ACC112 (cell line): Measurements from ENCODE around the gene KMT2E.
A peak's percentile ranks its signal among the peaks of the same experiment; 100 is the strongest.

Source experiments
- H2AFZ ChIP-seq: fragments of 200-600 bp; sonication (generic); one replicate; pipeline ENCODE4 v1.6.0; 2017; ENCODE audit warnings: antibody characterized with exemption, low read length; ENCODE audit not compliant: unreplicated experiment
- H3K27ac ChIP-seq: fragments of 200-600 bp; sonication (generic); 2 replicates; pipeline ENCODE4 v1.5.1; 2014; ENCODE audit warnings: low read depth, mild to moderate bottlenecking, antibody characterized with exemption, low read length, moderate library complexity
- H3K27me3 ChIP-seq: fragments of 200-600 bp; sonication (generic); 2 replicates; pipeline ENCODE4 v1.6.1; 2014; ENCODE audit warnings: mild to moderate bottlenecking, antibody characterized with exemption, low read length, moderate library complexity, mixed read lengths; ENCODE audit not compliant: insufficient read depth
- H3K36me3 ChIP-seq: fragments of 200-600 bp; sonication (generic); 2 replicates; pipeline ENCODE4 v1.6.1; 2016; ENCODE audit warnings: mild to moderate bottlenecking, antibody characterized with exemption, low read length, moderate library complexity, mixed read lengths; ENCODE audit not compliant: insufficient read depth
- H3K4me1 ChIP-seq: fragments of 200-600 bp; sonication (generic); one replicate; pipeline ENCODE4 v1.6.1; 2016; ENCODE audit warnings: low read length, mixed read lengths; ENCODE audit not compliant: insufficient read depth, unreplicated experiment, control insufficient read depth
- H3K4me3 ChIP-seq: fragments of 200-600 bp; sonication (generic); 2 replicates; pipeline ENCODE4 v1.5.1; 2014; ENCODE audit warnings: mild to moderate bottlenecking, low read depth, low read length
- H3K79me2 ChIP-seq: fragments of 200-600 bp; sonication (generic); one replicate; pipeline ENCODE4 v1.6.0; 2016; ENCODE audit warnings: low read length; ENCODE audit not compliant: control insufficient read depth, unreplicated experiment, insufficient read depth

KMT2E gene

DNA sequence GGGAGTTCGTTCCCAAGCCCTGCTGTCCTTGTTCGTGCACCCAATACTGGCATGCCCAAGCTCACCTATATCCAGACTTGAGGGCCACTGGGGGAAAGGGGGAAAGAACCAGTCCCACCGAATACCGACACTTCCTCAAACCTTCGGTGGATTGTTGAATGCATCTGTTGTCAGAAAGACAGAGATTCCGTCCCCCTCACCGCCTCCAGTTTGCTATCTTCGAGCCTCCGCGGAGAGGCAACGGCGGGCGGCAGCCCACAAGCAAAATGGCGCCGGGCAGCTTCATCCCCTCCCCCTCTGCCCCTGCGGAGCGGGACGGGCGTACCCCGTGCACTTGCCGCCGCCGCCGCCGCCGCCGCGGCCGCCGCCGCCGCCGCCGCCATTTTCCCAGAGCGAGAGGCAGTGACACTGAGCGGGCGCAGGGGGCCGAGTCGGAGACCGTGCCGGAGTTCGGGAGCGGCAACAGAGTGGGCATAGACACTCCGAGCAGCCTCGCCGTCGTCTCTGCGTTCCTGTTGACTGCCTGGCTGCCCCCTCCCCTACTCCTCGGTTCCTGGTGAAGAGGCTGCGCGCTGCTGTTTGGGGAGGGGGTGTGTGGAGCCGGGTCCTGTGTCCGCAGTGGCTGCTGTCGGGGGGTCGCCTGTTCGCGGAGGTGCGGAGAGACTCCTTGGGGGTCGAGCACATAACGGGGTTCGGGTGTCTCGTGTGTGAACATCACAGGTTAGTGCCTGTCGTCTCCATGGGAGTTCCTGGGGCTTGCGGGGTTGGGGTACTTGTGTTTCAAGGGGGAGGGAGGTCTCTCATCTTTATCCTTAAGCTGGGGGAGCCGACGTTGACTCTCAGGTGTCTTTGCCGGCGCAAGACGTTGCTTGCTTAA is at the start of gene KMT2E:
Gene KMT2E (plus strand): TSS at position 390 of the 877 bp plus-strand sequence. CDS start 26,748 bp downstream, outside the sequence.
- Histone ChIP-seq H3K27ac (peak within 1 kb of the TSS; percentile 99), H3K4me3 (peak within 1 kb of the TSS; percentile 82), H2AFZ (peak within 1 kb of the TSS; percentile 38), H3K79me2 (peaks cover 88% of the 10 kb centered on the region), H3K27me3 (no peaks in the 10 kb centered on the region), H3K36me3 (peaks cover 8% of the 10 kb centered on the region; the same call in 1 of the 2 replicates), H3K4me1 (peaks cover 2% of the 10 kb centered on the region)

DNA sequence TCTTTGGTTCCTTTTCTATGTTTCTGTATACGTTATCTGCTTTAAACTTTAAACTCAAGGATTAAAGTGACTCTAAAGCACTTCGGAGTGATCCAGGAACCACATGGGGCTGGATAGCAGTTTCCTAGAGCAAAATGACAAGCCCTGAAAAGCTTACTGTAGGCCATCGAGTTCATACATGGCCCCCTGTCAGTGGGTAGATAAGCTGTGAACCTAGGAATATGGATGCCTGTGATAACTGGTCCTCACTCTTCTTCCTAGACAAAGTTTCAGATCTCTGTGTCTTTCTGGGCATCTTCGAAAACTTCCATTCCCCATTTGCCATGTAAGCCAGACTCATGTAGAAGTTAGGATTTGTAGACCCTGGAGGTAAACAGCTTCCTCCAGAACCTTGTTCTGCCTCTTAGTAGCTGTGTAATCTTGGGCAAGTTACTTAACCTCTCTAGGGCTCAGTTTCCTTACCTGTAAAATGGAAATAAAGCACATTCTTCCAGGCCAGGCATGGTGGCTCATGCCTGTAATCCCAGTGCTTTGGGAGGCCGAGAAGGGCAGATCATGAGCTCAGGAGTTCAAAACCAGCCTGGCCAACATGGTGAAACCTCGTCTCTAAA is 49.3 kb upstream of the KMT2E start:
- Histone ChIP-seq H3K4me3 (no peak overlapping the region), H3K27me3 (no peaks in the 10 kb centered on the region), H3K79me2 (no peaks in the 10 kb centered on the region), H3K27ac (peak overlapping the region; percentile 63), H2AFZ (no peak overlapping the region), H3K4me1 (peaks cover 60% of the 10 kb centered on the region), H3K36me3 (no peaks in the 10 kb centered on the region)

DNA sequence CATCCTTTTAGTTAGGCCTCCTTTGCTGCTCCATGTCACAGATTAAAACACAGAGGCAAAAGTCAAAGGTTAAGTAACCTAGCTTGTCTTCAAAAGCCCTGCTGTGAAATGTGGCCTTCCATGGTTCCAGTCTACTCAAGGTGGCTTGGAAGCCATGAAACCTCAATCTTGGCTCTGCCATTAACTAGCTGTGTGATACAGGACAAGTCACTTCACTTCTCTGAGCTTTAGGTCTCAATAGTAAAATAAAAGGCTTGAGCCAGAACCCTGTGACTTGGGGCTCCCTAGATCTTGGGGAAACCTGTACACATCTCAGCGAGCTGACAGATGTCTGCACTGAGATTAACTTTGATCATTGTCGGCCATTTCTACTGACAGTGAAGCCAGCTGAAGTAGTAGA is 48.0 kb upstream of the KMT2E start:
- H3K4me3 ChIP-seq = no peak overlapping the region
- H3K4me1 ChIP-seq = peaks cover 56% of the 10 kb centered on the region
- H3K36me3 ChIP-seq = no peaks in the 10 kb centered on the region
- H3K27me3 ChIP-seq = no peaks in the 10 kb centered on the region
- no peak overlapping the region for H3K27ac ChIP-seq
- no peaks in the 10 kb centered on the region for H3K79me2 ChIP-seq
- H2AFZ ChIP-seq = no peak overlapping the region

DNA sequence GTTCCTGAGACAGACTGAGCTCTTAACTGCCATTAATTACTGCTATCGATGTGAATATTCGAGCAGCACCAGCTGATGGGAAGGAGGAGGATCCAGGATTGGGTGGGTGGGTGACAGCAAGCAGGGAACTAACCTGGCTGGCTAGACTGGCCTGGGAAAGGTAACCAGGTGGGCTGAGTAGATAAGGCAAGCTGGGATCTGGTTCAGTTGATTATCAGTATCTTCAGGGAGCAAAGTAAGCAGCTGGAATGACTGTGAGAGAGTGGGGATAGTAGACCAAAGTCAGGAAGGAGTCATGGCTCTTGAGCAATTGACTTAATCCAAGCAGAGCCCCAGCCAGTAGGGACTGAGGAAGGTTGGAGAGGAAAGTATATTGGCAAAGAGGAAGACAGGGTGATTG is 46.9 kb upstream of the KMT2E start:
- Histone ChIP-seq H3K36me3 (no peaks in the 10 kb centered on the region), H3K4me1 (peaks cover 56% of the 10 kb centered on the region), H3K79me2 (no peaks in the 10 kb centered on the region)

DNA sequence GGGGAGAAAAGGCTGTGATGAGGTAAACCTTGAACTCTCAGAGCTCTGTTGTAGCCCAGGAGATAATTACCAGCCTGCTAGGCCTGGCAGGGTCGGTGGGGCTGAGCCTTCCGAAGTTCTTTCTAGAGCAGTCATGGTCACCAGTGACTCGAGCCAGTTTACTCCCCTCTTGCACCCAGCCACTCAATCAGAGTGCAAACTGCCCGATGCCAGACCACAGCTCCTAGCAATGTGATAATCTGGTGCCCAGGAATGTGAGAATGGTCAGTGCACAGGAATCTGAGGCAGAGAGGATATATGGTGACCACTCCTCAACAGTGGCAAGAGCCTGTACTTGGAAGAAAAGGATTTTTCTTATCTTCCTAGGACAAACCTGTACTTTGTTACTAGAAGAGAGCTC is 46.4 kb upstream of the KMT2E start:
- Histone ChIP-seq H3K79me2 (no peaks in the 10 kb centered on the region), H3K4me3 (no peak overlapping the region), H3K27me3 (no peaks in the 10 kb centered on the region), H2AFZ (no peak overlapping the region), H3K4me1 (peaks cover 56% of the 10 kb centered on the region), H3K36me3 (no peaks in the 10 kb centered on the region), H3K27ac (peak overlapping the region; percentile 33)

More for the DNA sequence above, 46.9 kb upstream of the KMT2E start:
- Histone ChIP-seq H3K27me3 (no peaks in the 10 kb centered on the region), H3K4me3 (no peak overlapping the region), H3K27ac (peak overlapping the region; percentile 33), H2AFZ (no peak overlapping the region)

- Histone ChIP-seq H2AFZ (no peak overlapping the region), H3K4me1 (peaks cover 55% of the 10 kb centered on the region), H3K27me3 (no peaks in the 10 kb centered on the region), H3K79me2 (no peaks in the 10 kb centered on the region), H3K36me3 (no peaks in the 10 kb centered on the region), H3K4me3 (no peak overlapping the region), H3K27ac (peak overlapping the region; percentile 33)
Observed at GRCh38 chr7:104968648-104969047, 45.4 kb upstream of the KMT2E start.

DNA sequence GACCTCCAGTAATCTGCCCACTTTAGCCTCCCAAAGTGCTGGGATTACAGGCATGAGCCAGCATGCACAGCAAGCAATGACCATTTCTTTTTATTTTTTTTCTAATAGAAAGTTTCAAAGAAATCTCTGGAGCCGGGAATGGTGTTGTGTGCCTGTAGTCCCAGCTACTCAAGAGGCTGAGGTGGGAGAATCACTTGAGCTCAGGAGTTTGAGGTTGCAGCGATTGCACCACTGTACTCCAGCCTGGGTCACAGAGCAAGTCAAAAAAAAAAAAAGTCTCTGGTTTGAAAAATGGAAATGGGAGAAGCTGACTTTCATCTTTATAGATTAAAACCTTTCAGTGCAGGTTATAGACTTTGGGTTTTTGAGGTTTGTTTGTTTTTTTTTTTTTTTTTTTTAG is 44.8 kb upstream of the KMT2E start:
- no peaks in the 10 kb centered on the region for H3K27me3 ChIP-seq
- H3K36me3 ChIP-seq = no peaks in the 10 kb centered on the region
- no peak overlapping the region for H2AFZ ChIP-seq
- no peak overlapping the region for H3K4me3 ChIP-seq
- peaks cover 55% of the 10 kb centered on the region for H3K4me1 ChIP-seq
- H3K27ac ChIP-seq = no peak overlapping the region
- H3K79me2 ChIP-seq = no peaks in the 10 kb centered on the region

GRCh38 chr7:104971290-104972071 is 42.5 kb upstream of the KMT2E start:
- H2AFZ ChIP-seq = no peak overlapping the region
- H3K79me2 ChIP-seq = no peaks in the 10 kb centered on the region
- H3K4me1 ChIP-seq = peaks cover 57% of the 10 kb centered on the region
- no peaks in the 10 kb centered on the region for H3K27me3 ChIP-seq
- H3K36me3 ChIP-seq = no peaks in the 10 kb centered on the region
- H3K4me3 ChIP-seq = no peak overlapping the region
- H3K27ac ChIP-seq = peak overlapping the region; percentile 91

DNA sequence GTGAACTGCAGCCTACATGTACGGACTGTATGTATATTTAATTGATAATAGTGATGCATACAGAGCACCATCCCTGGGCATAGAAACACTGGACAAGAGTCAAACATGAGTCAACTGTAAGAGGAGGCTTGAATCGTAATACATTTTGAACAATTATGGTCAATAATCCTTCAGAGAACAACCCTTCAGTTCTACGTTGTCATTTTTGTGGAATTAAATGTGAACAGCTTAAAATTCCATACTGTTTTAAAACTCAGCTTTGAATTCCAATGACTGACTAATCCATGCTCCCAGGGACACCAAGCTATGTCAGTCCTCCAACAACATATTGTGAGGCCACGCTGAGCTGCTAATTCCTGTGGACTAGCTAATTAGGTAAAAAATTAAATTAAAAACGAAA is 41.5 kb upstream of the KMT2E start:
- Histone ChIP-seq H3K27me3 (no peaks in the 10 kb centered on the region), H3K36me3 (no peaks in the 10 kb centered on the region), H3K4me1 (peaks cover 60% of the 10 kb centered on the region), H3K4me3 (no peak overlapping the region), H3K79me2 (peaks cover 5% of the 10 kb centered on the region), H2AFZ (no peak overlapping the region), H3K27ac (peak overlapping the region; percentile 91)

DNA sequence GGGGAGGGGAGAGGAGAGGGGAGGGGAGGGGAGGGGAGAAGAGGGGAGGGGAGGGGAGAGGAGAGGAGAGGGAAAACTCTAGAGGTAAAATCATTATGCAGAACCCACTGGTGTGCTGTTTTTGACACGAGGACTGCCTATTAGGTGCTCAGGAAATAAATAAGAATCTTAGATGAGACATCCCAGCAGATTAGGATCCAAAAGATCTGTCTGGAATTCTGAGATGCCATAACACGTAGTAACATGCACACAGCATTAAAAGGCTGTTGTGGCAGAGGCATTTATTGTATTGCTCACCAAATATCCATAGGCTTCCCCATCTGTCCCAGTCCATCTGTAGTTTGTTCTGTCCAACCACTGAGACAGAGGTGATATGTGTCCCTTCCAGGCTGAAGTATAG is 40.8 kb upstream of the KMT2E start:
- Histone ChIP-seq H3K27me3 (no peaks in the 10 kb centered on the region), H3K79me2 (peaks cover 12% of the 10 kb centered on the region), H2AFZ (no peak overlapping the region), H3K36me3 (no peaks in the 10 kb centered on the region), H3K4me3 (peak overlapping the region; percentile 41; the same call in 1 of the 2 replicates), H3K27ac (peak overlapping the region; percentile 91), H3K4me1 (peaks cover 60% of the 10 kb centered on the region)
